ENCODE results near the gene RPS24.
"Not testable (repeated sequence)": the region's sequence is repeated elsewhere in the genome, so short reads cannot be mapped to it uniquely, and the experiment has no call there.

The RPS24 gene

DNA sequence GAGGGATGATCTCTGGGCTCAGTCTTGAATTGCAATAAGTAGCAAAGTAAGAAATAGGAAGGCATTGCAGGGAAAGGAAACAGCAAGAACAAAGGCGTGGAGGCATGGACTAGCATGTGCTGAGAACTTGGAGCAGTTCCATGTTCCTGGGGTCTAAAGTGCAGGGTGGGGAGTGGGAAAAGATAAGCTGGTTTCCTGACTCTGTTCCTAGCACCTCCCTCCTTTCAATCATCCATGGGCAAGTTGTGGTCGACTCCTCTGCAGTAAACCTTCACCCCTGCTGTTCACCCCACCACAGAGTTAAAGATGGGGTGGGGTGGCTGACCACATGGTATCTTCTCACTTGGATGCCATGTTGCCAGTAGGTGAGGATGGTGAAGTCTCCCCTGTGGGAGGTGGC is 29.6 kb downstream of the RPS24 start:
- no peak overlapping the region for H3K9ac ChIP-seq (ENCODE audit: low read length)
- no peak overlapping the region for H3K4me2 ChIP-seq (ENCODE audit: low read depth, low read length, poor library complexity, severe bottlenecking)
- no peaks in the 10 kb centered on the region for H3K9me3 ChIP-seq (ENCODE audit: insufficient read depth, low read length)
- no peak overlapping the region for H2AFZ ChIP-seq (ENCODE audit: low read depth, low read length, severe bottlenecking)
- no peak overlapping the region for H3K27ac ChIP-seq (ENCODE audit: low read depth, low read length)
- no peak for TF ChIP-seq EZH2phosphoT487 (conservative IDR thresholded peaks at IDR 0.05; ENCODE audit: low read length)
- TF ChIP-seq, protein P1, sequence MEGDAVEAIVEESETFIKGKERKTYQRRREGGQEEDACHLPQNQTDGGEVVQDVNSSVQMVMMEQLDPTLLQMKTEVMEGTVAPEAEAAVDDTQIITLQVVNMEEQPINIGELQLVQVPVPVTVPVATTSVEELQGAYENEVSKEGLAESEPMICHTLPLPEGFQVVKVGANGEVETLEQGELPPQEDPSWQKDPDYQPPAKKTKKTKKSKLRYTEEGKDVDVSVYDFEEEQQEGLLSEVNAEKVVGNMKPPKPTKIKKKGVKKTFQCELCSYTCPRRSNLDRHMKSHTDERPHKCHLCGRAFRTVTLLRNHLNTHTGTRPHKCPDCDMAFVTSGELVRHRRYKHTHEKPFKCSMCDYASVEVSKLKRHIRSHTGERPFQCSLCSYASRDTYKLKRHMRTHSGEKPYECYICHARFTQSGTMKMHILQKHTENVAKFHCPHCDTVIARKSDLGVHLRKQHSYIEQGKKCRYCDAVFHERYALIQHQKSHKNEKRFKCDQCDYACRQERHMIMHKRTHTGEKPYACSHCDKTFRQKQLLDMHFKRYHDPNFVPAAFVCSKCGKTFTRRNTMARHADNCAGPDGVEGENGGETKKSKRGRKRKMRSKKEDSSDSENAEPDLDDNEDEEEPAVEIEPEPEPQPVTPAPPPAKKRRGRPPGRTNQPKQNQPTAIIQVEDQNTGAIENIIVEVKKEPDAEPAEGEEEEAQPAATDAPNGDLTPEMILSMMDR (IDR thresholded peaks at IDR 0.05; ENCODE audit: insufficient read depth, low read length, poor library complexity, severe bottlenecking) = no peak
- H4K20me1 ChIP-seq (ENCODE audit: low read depth, low read length) = no peaks in the 10 kb centered on the region
- H3K4me3 ChIP-seq (ENCODE audit: insufficient read depth, low read length, poor library complexity, severe bottlenecking) = no peak overlapping the region
- H3K9me2 ChIP-seq (replicated peaks; ENCODE audit: insufficient read depth, low read length) = no peaks in the 10 kb centered on the region
- H3K36me3 ChIP-seq (ENCODE audit: low read length) = no peaks in the 10 kb centered on the region
- H3K79me2 ChIP-seq (ENCODE audit: insufficient read depth, low read length) = no peaks in the 10 kb centered on the region
- no peaks in the 10 kb centered on the region for H3K27me3 ChIP-seq (ENCODE audit: low read length)
- no peaks in the 10 kb centered on the region for H3F3A ChIP-seq (ENCODE audit: insufficient read depth)

DNA sequence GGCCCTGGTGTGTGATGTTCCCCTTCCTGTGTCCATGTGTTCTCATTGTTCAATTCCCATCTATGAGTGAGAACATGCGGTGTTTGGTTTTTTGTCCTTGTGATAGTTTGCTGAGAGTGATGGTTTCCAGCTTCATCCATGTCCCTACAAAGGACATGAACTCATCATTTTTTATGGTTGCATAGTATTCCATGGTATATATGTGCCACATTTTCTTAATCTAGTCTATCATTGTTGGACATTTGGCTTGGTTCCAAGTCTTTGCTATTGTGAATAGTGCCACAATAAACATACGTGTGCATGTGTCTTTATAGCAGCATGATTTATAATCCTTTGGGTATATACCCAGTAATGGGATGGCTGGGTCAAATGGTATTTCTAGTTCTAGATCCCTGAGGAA is 31.3 kb downstream of the RPS24 start:
- H3K27ac ChIP-seq (ENCODE audit: low read depth, low read length); H2AFZ ChIP-seq (ENCODE audit: low read depth, low read length, severe bottlenecking); H3K4me2 ChIP-seq (ENCODE audit: low read depth, low read length, poor library complexity, severe bottlenecking); H4K20me1 ChIP-seq (ENCODE audit: low read depth, low read length); H3K9me2 ChIP-seq (replicated peaks; ENCODE audit: insufficient read depth, low read length); H3K4me3 ChIP-seq (ENCODE audit: insufficient read depth, low read length, poor library complexity, severe bottlenecking); H3K36me3 ChIP-seq (ENCODE audit: low read length); H3F3A ChIP-seq (ENCODE audit: insufficient read depth); H3K9me3 ChIP-seq (ENCODE audit: insufficient read depth, low read length); H3K9ac ChIP-seq (ENCODE audit: low read length); H3K79me2 ChIP-seq (ENCODE audit: insufficient read depth, low read length); H3K27me3 ChIP-seq (ENCODE audit: low read length): not testable (repeated sequence)

DNA sequence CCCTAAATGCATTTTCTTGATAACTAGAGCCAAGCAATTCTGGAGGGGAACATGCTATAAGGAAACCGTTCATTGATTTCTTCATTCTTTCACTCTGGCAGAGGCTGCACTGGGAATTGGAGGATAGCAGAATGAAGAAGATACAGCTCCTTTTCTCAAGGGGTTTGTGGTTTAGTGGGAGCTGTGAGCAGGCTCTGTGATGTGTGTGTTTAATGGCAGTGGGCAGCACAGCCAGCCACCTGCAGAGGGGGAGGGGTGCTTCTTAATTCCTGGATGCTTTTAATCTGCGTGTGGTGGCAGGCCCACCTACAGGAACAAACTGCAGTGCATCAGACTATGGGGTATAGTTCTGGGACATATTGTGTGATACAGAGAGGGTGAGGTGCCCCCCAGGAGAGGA is 31.9 kb downstream of the RPS24 start:
- Histone ChIP-seq H3K27me3 (ENCODE audit: low read length) (no peaks in the 10 kb centered on the region), H3K9me3 (ENCODE audit: insufficient read depth, low read length) (no peaks in the 10 kb centered on the region), H3K9me2 (replicated peaks; ENCODE audit: insufficient read depth, low read length) (no peaks in the 10 kb centered on the region), H3K9ac (ENCODE audit: low read length) (no peak overlapping the region), H3K4me2 (ENCODE audit: low read depth, low read length, poor library complexity, severe bottlenecking) (no peak overlapping the region), H3K27ac (ENCODE audit: low read depth, low read length) (no peak overlapping the region), H3K36me3 (ENCODE audit: low read length) (no peaks in the 10 kb centered on the region), H3K79me2 (ENCODE audit: insufficient read depth, low read length) (no peaks in the 10 kb centered on the region), H3K4me3 (ENCODE audit: insufficient read depth, low read length, poor library complexity, severe bottlenecking) (no peak overlapping the region), H2AFZ (ENCODE audit: low read depth, low read length, severe bottlenecking) (no peak overlapping the region), H4K20me1 (ENCODE audit: low read depth, low read length) (no peaks in the 10 kb centered on the region), H3F3A (ENCODE audit: insufficient read depth) (no peaks in the 10 kb centered on the region)
- TF ChIP-seq, protein P1 (IDR thresholded peaks at IDR 0.05; ENCODE audit: insufficient read depth, low read length, poor library complexity, severe bottlenecking) = no peak
- TF ChIP-seq EZH2phosphoT487 (conservative IDR thresholded peaks at IDR 0.05; ENCODE audit: low read length) = no peak

DNA sequence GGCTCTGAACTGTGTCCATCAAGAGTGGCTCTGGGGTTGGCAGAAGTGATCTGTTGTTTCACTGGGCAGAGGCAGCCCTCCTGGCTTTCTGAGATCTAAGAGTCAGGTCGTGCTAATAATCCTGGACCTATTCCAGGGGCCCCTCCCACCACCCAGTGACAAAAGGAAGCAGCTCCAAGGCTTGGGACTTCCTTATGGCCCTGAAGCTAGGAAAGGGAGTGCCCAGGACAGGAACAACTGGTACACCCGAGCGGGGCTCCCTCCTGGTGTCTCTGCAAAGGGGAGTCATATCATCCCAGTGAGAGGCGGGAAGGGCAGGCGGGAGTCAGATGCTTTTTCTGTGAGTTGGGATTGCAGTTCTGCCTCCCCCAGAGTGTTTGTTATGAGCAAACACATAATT is 32.3 kb downstream of the RPS24 start:
- Histone ChIP-seq H3K4me3 (ENCODE audit: insufficient read depth, low read length, poor library complexity, severe bottlenecking) (no peak overlapping the region), H3K9me2 (replicated peaks; ENCODE audit: insufficient read depth, low read length) (no peaks in the 10 kb centered on the region), H3K27me3 (ENCODE audit: low read length) (no peaks in the 10 kb centered on the region), H3K9ac (ENCODE audit: low read length) (no peak overlapping the region), H3K36me3 (ENCODE audit: low read length) (no peaks in the 10 kb centered on the region), H3K9me3 (ENCODE audit: insufficient read depth, low read length) (no peaks in the 10 kb centered on the region), H3K27ac (ENCODE audit: low read depth, low read length) (no peak overlapping the region), H2AFZ (ENCODE audit: low read depth, low read length, severe bottlenecking) (no peak overlapping the region), H4K20me1 (ENCODE audit: low read depth, low read length) (no peaks in the 10 kb centered on the region), H3F3A (ENCODE audit: insufficient read depth) (no peaks in the 10 kb centered on the region), H3K79me2 (ENCODE audit: insufficient read depth, low read length) (no peaks in the 10 kb centered on the region), H3K4me2 (ENCODE audit: low read depth, low read length, poor library complexity, severe bottlenecking) (no peak overlapping the region)
- no peak for TF ChIP-seq EZH2phosphoT487 (conservative IDR thresholded peaks at IDR 0.05; ENCODE audit: low read length)
- TF ChIP-seq, protein P1 (IDR thresholded peaks at IDR 0.05; ENCODE audit: insufficient read depth, low read length, poor library complexity, severe bottlenecking) = no peak
